A549 treated with RU486 at 1 μM for 4 hours (cell line): ENCODE data around the gene NFATC3. TPM values are rescaled to one million over a fixed set of nuclear protein-coding genes. Genes with fewer than 3 reads are reported as not detected.

Source experiments
- total RNA-seq: library from RNA; stranded (reverse); fragments of 200-300 nt; extraction: Qiagen RNA extraction; gene quantifications from 5 replicates; pipeline ENCODE4 v1.2.3, GENCODE V29; 2022; ENCODE audit warnings: low read depth

NFATC3 gene
- 12.9 to 16.5 TPM (median 16.2 TPM) in 5 replicates for total RNA-seq

DNA sequence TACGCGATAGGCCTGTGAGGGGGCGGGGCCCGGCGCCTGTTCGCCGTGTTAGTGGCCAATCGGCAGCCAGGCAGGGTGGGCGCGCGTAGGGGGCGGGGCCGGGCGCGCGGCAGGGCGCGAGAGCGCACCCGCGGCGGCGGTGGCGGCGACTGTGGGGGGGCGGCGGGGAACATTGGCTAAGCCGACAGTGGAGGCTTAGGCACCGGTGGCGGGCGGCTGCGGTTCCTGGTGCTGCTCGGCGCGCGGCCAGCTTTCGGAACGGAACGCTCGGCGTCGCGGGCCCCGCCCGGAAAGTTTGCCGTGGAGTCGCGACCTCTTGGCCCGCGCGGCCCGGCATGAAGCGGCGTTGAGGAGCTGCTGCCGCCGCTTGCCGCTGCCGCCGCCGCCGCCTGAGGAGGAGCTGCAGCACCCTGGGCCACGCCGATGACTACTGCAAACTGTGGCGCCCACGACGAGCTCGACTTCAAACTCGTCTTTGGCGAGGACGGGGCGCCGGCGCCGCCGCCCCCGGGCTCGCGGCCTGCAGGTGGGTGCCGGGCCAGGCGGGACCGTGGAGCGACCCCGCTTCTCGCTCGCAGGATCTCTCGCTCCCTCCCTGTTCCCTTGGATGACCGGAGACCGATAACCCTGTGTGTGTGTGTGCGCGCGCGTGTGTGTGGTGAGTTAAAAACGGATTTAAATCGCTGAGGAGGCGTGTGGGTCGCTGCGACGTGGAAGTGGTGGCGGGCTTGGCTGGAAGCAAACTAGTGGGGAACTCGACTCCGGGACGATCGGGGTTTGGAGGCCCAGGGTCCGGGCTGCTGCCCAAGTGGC, at the start of gene NFATC3:
Gene NFATC3, plus strand, starts transcription at position 112 of the 813 bp plus-strand sequence. Its CDS starts 312 bp downstream, at position 424.

DNA sequence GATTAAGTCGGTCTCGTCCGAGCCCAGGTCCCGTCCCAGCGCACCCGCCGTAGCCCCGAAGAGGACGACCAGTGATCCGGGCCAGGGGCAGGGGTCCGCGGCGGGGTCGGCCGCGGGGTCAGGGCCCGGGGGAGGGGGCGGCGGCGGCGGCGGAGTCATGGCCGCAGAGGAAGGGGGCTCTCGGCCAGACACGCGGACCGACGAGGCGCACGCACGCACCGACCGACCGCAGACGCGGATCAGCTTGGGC, 150.6 kb downstream of the NFATC3 start, which contains the start of gene ESRP2:
Gene ESRP2, minus strand, starts transcription at position 241 of the 250 bp plus-strand sequence. Its CDS starts 82 bp downstream, at position 159.

DNA sequence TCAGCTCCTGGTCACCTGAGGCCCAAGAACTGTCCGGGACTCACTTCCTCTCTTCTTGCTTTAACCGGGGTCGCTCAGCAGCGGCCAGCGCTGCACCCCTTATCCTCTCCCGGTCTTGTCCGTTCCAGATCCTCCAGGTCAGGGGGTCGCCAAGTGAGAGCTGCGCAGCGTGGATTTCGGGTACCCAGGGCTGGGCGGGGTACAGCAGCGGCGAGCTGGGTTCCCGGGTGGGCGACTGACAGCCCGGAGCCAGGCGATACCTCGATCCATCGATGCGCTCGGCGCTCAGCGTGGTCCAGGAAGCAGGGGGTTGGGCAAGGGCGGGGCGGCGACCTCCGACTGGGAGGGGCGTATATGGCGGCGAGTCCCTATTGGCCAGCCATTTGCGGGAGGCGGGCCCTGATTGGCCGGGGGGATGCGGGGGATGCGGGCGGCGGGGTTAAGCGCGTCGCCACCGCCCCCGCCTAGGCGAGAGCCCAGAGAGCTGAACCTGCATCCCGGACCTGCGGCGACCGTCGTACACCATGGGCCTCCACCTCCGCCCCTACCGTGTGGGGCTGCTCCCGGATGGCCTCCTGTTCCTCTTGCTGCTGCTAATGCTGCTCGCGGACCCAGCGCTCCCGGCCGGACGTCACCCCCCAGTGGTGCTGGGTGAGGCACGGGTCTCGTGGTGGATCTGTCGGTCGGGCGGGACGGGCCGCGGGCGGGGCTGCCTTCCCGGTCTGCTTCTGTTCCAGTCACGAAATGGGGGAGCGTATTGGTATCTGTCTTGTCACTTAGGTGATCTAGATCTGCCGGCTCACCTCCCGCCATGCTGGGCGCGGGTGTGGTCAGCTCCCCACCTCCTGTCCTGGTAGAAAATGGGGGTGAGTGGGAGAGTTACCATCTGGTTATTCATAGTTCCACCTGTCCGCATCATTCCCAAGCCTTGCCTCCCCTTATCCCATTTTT, 160.0 kb downstream of the NFATC3 start, which contains the start of gene PLA2G15:
Gene PLA2G15, plus strand, starts transcription at position 471 of the 951 bp plus-strand sequence. Its CDS starts 54 bp downstream, at position 525.

DNA sequence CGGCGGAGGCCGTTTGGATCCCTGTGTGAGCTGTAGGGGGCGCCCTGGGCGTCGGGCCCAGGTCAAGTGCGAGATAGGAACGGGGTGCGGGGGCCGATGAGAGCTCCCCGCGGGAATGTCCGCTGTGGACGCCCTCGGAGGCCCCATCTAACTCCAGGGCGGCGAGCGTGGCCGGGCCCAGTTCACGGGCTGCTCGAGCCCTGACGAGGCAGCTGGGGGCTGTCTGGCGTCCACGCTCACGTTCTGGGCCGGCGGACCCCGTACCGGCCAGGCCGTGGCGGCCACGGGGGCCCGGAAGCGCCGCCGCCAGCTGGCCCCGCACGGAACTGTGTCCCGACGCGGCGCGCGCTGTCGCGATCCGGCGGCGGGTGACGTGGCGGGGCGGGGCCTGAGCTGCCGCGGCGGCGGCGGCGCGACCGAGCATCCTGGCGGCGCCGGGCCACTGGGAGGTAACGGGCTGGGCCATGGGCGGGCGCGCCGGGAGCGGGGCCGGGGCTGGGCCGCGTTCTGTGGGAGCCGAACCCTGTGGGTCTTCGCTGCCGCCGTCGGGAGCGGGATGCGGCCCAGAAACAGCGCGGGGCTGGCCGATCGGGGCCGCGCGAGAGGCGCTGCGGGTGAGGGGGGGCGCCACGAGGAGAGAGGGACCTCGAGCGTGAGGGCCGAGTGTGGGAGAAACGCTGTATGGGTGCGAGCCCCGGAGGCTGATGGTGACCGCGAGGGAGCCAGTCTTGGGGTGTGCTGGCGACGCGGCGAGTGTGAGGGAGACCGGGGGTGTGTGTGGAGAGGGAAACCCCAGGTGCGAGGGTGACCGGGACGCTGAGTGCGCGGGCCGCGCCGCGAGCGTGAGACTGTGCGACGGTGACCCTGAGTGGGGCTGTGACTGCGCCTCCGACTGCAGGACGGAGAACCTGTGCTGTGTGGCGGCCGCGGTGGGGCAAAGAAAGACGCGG, 179.2 kb downstream of the NFATC3 start, which contains the start of gene SLC7A6:
Gene SLC7A6, plus strand, starts transcription at position 399 of the 950 bp plus-strand sequence. CDS start 10,201 bp downstream, outside the sequence.

Other genes starting within 250 kb of the NFATC3 start
- gene THAP11, start 243.1 kb upstream of the NFATC3 start, total RNA-seq = 27.0 to 43.3 TPM (median 40.3 TPM) in 5 replicates
- 237 to 270 TPM (median 244 TPM) in 5 replicates for gene NUTF2, start 238.4 kb upstream of the NFATC3 start, total RNA-seq
- gene CENPT, start 237.7 kb upstream of the NFATC3 start, total RNA-seq = 23.0 to 30.4 TPM (median 28.9 TPM) in 5 replicates
- gene EDC4, start 212.3 kb upstream of the NFATC3 start, total RNA-seq = 50.7 to 67.5 TPM (median 64.8 TPM) in 5 replicates
- gene NRN1L, start 200.5 kb upstream of the NFATC3 start, total RNA-seq = not detected in 5 replicates
- gene PSKH1, start 192.1 kb upstream of the NFATC3 start, total RNA-seq = 10.0 to 16.2 TPM (median 15.6 TPM) in 5 replicates
- 1.1 to 3.1 TPM (median 1.8 TPM) in 5 replicates for gene CTRL, start 153.5 kb upstream of the NFATC3 start, total RNA-seq
- gene PSMB10, start 148.5 kb upstream of the NFATC3 start, total RNA-seq = 41.8 to 55.9 TPM (median 52.2 TPM) in 5 replicates
- 5.1 to 12.7 TPM (median 10.8 TPM) in 5 replicates for gene LCAT, start 141.2 kb upstream of the NFATC3 start, total RNA-seq
- gene SLC12A4, start 116.7 kb upstream of the NFATC3 start, total RNA-seq = 21.7 to 31.2 TPM (median 23.7 TPM) in 5 replicates
- gene DPEP3, start 104.9 kb upstream of the NFATC3 start, total RNA-seq = not detected in 5 replicates
- gene DPEP2, start 85.9 kb upstream of the NFATC3 start, total RNA-seq = not detected in 5 replicates
- gene DPEP2NB, start 69.5 kb upstream of the NFATC3 start, total RNA-seq = not detected in 5 replicates
- 18.0 to 23.0 TPM (median 20.5 TPM) in 5 replicates for gene DDX28, start 62.1 kb upstream of the NFATC3 start, total RNA-seq
- gene DUS2, start 62.1 kb upstream of the NFATC3 start, total RNA-seq = 17.4 to 18.0 TPM (median 18.0 TPM) in 5 replicates
- gene ESRP2, start 150.8 kb downstream of the NFATC3 start, total RNA-seq = 0.08 to 0.73 TPM (median 0.16 TPM) in 3 of 5 replicates, not detected in the others
- gene PLA2G15, start 160.0 kb downstream of the NFATC3 start, total RNA-seq = 10.9 to 16.2 TPM (median 13.8 TPM) in 5 replicates
- 27.8 to 34.9 TPM (median 32.7 TPM) in 5 replicates for gene SLC7A6, start 179.2 kb downstream of the NFATC3 start, total RNA-seq
- gene SLC7A6OS, start 225.6 kb downstream of the NFATC3 start, total RNA-seq = 10.1 to 12.9 TPM (median 11.3 TPM) in 5 replicates
- gene PRMT7, start 225.6 kb downstream of the NFATC3 start, total RNA-seq = 27.5 to 33.1 TPM (median 32.5 TPM) in 5 replicates